GM19328 (cell line): Measurements from ENCODE around the gene ILKAP.

Source experiments
- ATAC-seq: cut with Tn5 transposase; IDR thresholded peaks from one replicate; pipeline ENCODE4 v1.9.1; 2021; ENCODE audit warnings: mild to moderate bottlenecking, moderate library complexity; ENCODE audit not compliant: unreplicated experiment

Gene ILKAP

DNA sequence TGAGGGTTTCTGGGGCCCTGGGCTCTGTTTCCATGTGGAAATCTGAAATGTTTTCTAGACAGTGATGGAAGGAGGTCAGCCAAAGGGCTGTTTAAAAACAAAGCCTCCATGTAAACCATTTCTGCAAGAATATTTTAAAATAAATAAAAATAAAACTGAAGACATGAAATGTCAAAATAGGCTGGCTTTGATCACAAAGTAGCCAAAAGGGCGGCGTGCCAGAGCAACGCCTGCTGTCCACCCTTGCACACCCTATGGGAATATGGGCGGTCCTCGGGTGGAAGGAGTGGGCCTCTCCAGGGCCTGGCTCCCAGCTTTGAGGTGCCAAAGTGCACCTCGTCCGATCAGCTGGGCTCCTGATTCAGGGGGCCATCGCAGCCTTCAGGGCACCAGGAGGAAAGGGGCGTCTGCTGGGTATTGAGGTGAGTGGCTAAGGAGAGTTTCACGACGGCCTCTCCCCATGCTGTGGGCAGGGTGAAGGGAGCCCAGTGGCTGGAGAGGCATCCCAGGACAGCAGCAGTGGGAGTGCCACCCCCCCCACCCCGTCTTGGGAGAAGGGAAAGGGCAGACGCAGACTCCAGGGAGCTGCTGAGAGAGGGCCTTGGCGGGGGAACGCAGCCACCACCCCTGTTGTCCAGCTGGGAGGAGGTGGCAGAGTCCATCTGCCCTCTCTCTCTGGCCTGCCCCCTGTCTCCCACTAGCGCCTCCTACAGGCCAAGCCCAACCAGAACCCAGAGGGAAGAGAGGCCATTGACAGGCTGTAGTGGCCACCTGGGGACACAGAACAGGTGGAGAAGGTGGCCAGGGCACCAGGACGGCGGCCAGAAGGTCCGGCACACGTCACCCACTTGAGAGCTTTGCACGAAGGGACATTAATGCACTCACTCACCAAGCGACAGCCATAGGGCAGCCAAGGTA is 50.5 kb downstream of the ILKAP start:
- no peak for ATAC-seq

DNA sequence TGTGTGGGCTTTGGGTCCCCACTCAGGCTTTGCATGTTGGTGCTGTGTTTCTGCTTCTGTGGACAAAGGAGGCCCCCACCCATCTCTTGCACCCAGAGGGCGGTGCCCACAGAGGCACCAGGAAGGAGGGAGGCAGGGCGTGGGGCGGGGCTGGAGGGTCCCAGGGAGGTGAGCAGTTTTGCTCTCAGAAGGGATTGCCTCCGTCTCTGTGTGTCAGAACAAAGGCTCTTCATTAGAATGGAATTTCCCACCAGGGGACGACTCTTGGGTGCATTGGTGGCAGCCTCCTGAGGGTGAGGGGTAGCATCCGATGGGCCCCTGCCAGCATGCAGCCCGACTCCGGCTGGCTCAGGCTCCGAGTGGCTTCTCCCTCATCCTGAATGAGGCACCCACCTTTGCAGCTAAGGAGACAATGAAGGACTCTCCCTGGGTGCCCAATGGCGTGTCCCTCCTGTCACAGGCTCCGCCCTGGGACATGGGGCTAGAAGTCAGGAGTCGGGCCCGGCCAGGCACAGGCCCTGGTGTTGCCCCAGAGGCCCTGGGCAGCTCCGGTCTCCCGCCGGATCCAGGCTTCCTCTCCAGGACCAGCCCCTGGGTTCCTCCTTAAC is 51.8 kb downstream of the ILKAP start:
- ATAC-seq: no peak

- no peak for ATAC-seq
Measured at GRCh38 chr2:238151205-238151604, 52.3 kb downstream of the ILKAP start.

DNA sequence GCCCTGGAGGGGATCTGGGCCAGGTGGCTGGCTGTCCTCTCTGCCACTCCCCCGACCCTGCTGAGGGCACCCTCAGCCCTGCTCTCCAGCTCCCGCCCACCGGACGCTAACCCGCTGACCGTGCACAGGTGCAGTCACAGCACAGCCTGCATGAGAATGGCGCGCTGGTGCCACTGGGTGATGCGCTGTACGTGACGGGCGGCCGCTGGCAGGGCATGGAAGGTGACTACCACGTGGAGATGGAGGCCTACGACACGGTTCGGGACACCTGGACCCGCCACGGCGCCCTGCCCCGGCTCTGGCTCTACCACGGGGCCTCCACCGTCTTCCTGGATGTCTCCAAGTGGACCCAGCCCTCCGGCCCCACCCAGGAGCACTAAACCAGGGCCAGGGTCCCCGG is 52.8 kb downstream of the ILKAP start:
- no peak for ATAC-seq

DNA sequence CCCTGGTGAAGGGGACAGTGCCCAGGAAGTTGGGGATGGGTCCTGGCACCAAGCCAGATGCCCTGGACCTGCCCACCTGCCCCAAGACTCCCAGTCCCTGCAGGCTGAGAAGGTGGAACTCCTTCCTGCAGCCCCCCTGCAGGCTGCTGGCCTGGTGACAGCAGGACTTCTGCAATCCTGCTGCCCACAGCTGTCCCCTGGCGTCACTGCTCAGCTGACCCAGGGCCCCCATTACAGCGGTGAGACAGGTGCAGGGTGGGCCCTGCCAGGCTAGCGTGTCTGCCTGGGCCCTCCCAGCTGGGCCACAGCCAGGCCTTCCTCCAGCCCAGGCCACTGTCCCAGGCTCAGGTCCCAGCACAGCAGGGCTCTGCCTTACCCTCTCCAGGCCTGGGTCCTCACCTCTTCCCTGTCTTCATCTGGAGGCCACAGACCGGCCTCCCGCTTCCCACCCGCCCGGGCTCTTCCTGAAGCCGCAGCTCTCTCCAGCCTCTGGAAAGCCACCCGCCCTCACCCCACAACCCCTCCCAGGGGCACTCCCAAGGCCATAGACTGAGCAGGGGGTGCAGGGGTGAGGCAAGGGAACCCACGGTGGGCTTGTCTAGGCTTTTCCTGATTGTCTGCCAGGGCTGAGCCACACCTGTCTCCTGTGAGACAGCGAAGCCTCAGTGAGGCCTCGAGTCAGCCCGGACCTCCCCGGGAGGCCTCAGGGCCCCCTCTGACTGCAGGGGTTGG is 53.5 kb downstream of the ILKAP start:
- no peak for ATAC-seq

GRCh38 chr2:238148981-238149380 is 54.5 kb downstream of the ILKAP start:
- no peak for ATAC-seq

DNA sequence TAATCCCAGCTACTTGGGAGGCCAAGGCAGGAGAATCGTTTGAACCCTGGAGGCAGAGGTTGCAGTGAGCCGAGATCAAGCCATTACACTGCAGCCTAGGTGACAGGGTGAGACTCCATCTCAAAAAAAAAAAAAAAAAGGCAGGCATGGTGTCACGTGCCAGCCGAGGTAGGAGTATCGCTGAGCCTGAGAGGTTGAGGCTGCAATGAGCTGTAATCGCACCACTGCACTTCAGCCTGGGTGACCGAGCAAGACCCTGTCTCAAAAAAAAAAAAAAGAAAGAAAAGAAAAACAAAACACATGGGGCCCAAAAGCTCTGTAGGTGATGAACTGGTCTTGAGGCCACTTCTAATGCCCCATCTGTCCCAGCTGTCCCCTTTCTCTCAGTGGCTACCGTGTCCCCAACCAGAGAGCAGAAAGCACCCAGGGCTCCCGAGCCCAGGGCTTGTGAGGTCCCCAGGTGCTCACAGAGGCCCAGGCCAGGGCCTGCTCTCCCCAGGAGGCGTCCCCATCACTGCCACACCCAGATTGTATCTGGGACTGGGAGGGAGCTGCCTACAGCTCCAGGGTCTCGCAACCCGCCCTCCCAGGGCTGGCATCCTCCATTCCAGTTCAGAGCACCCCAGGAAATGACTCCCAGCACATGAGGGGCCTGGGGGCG is 56.5 kb downstream of the ILKAP start:
- ATAC-seq: no peak

DNA sequence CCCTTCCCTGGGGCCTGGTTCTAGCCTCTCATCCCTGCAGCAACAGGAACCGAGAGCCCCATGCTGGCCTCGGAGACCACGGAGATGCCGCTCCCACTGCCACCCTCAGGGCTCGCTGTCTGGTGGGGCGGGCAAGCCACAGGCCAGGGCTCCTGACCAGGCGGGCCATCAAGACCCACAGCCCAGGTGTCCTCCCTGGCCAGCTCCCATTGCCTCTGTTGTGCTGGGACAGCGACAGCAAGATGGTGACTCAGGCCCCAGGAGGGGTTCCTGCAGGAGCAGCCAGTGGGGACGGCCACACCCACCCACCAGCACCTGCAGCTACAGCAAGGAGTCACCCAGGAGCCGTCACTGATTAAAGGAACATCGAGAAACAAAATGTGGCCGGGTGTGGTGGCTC is 57.6 kb downstream of the ILKAP start:
- no peak for ATAC-seq

DNA sequence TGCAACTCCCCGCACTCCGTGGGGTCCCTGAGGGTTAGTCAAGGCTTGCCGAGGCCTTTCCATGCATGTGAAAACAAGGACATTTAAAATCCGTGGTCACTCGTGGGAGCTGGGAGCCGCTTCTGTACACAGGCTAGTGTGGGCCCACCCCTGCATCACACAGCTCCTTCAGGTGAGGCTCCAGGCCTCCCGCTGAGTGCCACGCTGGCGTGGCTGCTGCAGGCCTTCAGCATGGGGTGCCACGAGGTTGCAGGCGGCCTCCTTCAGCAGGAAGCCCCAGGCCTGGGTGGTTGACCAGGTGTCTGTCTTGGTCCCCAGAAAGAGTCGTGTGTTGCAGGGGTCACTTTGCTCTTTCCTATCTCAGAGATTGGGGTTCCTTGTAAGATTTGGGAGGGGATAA is 58.4 kb downstream of the ILKAP start:
- ATAC-seq: no peak

DNA sequence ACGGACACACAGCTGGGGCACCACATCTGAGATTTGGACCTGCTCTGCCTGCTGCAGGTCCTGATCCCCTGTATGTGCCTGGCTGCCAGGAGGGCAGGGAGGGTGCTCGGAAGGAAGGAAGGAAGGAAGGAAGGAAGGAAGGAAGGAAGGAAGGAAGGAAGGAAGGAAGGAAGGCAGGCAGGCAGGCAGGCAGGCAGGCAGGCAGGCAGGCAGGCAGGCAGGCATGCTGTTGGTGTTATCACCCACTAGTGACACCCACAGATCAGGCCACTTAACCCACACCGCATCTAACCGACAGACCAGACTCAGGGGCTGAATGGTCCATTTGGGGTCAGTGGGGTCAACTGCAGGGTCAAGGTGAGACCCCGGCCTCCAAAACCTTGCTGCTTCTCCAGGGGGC is 59.2 kb downstream of the ILKAP start:
- ATAC-seq: no peak

GRCh38 chr2:238143239-238143951 is 60.1 kb downstream of the ILKAP start:
- no peak for ATAC-seq

GRCh38 chr2:238142382-238143205 is 60.9 kb downstream of the ILKAP start:
- no peak for ATAC-seq

DNA sequence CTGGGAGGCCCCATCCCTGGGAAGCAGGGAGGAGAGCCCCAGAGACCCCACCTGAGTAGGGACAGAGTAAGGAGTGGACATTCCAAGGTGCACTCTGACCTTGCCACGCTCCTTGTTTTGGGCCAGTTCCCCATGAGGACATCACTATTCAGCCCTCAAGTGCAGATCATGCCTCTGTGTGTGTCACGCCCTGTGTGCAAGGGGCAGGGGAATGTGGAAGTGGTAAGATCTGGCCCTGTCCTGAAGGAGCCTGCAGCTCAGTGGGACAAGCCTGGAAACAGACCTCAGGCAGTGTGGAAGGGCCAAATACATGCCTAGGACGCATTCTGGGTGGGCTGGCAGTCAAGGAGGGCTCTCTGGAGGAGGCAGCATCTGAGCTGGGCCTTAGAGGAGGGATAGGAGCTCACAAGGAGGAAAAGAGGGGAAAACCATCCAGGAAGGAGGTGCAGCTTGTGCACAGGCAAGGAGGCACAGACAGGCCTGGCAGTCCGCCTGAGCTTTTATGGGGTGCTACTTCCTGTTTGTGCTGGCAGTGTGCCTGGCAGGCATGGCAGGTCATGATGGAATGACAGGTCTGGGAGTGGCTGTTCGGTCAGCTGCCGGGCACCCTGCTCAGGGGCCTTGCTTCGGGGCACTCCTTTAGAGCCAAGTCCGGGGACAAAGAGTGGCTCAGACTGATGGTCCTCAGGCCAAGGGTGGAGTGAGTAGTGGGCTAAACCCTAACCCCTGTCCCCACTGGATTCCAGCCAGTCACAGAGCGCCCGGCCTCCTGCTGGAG is 61.8 kb downstream of the ILKAP start:
- ATAC-seq: no peak

- no peak for ATAC-seq
Measured at GRCh38 chr2:238140721-238141540, 62.6 kb downstream of the ILKAP start.

- ATAC-seq: no peak
Measured at GRCh38 chr2:238140040-238140439, 63.5 kb downstream of the ILKAP start.

DNA sequence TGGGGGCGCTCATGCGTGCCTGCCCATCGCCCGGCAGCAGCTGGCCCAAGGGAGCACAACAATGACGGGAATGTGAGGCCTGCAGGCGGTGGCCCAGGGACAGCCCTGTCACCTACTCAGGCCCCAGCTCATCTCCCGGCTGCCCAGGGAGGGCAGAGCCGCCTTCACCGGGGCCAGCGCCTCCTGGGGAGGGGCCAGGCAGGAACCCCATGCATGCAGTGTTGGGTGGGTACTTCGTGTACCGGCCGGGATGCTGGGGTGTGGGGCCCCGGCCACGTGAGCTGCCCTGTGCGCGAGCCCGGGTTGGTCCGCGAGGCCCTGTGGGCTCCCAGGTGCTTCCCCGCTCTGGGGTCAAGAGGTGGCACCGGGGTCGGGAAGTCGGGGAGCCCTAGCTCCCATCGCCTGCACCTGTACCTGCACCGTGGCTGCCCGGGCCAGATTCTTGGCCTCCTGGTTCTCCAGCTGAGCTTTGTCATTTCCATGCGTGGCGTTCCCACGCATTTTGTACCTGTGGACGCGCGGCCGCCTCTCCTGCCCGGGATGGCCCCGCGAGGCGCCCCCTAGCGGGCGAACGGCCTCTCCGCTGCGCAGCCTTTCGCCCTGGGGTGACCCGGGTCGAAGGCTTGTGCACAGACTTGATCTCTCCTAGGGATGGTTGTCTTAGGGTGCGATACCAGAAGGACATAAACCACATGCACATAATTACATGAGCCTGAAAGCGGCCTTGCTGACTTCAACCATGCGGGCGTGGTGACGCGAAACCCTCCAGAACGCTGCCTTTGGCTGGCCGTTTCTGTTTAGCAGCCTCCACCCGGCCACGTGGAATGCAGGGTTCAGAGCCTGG is 64.1 kb downstream of the ILKAP start:
- no peak for ATAC-seq
